Fibroblast of skin of scalp (primary cell): ENCODE measurements around the gene CENPS.
"Not testable (repeated sequence)": the region's sequence is repeated elsewhere in the genome, so short reads cannot be mapped to it uniquely, and the experiment has no call there.

Source experiments
- DNase-seq: peaks from one replicate; pipeline ENCODE4 v3.0.0-alpha.2; 2013

CENPS gene

DNA sequence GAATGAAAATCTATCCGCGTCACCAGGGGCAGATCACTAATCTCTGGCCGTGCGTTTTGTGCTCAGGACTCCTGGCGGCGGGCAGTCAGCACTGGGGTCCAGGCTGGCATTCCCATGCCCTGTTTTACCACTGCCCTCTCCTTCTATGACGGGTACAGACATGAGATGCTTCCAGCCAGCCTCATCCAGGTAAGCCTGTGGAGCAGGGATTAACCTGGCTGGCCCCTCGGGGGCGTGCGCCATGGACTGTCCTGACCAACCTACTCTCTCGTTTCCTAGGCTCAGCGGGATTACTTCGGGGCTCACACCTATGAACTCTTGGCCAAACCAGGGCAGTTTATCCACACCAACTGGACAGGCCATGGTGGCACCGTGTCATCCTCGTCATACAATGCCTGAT lies 10.9 kb upstream of the CENPS start:
- no peak for DNase-seq

- DNase-seq: no peak
Measured at GRCh38 chr1:10421637-10422036, 8.6 kb upstream of the CENPS start.

DNA sequence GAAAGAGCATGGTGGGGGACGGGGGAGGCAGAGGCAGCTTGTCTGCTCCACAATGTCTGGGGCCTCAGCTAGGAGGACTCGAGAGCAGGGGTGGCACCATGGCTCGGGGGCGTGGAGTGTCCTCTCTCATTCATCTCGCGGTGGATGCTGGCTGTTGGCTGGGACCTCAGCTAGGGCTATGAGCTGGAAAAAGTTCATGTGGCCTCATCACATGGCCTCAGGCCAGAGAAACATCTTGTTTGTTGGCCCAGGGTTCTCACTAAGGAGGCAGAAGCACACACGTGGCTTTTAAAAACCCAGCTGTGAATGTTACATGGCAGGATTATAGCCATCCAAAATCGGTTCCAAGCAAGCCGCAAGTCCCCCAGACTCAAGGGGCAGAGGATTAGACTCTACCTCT lies 6.2 kb upstream of the CENPS start:
- DNase-seq: peak; percentile 30

GRCh38 chr1:10424651-10425050 lies 5.6 kb upstream of the CENPS start:
- no peak for DNase-seq

DNA sequence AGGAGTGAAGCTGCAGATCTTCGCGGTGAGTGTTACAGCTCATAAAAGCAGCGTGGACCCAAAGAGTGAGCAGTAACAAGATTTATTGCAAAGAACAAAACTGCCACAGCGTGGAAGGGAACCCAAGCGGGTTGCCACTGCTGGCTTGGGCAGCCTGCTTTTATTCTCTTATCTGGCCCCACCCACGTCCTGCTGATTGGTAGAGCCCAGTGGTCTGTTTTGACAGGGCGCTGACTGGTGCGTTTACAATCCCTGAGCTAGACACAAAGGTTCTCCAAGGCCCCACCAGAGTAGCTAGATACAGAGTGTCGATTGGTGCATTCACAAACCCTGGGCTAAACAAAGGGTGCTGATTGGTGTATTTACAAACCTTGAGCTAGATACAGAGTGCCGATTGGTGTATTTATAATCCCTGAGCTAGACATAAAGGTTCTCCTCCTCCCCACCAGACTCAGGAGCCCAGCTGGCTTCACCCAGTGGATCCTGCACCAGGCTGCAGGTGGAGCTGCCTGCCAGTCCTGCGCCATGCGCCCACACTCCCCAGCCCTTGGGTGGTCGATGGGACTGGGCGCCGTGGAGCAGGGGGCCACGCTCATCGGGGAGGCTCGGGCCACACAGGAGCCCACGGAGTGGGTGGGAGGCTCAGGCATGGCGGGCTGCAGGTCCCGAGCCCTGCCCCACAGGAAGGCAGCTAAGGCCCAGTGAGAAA lies 4.3 kb upstream of the CENPS start:
- not testable (repeated sequence) for DNase-seq

DNA sequence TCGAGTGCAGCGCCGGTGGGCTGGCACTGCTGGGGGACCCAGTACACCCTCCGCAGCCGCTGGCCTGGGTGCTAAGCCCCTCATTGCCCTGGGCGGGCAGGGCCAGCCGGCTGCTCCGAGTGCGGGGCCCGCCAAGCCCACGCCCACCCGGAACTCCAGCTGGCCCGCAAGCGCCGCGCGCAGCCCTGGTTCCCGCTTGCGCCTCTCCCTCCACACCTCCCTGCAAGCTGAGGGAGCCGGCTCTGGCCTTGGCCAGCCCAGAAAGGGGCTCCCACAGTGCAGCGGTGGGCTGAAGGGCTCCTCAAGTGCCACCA lies 3.7 kb upstream of the CENPS start:
- not testable (repeated sequence) for DNase-seq

GRCh38 chr1:10428984-10429383 lies 1.2 kb upstream of the CENPS start:
- no peak for DNase-seq

GRCh38 chr1:10429868-10430215 lies 391 bp upstream of the CENPS start:
- no peak for DNase-seq

DNA sequence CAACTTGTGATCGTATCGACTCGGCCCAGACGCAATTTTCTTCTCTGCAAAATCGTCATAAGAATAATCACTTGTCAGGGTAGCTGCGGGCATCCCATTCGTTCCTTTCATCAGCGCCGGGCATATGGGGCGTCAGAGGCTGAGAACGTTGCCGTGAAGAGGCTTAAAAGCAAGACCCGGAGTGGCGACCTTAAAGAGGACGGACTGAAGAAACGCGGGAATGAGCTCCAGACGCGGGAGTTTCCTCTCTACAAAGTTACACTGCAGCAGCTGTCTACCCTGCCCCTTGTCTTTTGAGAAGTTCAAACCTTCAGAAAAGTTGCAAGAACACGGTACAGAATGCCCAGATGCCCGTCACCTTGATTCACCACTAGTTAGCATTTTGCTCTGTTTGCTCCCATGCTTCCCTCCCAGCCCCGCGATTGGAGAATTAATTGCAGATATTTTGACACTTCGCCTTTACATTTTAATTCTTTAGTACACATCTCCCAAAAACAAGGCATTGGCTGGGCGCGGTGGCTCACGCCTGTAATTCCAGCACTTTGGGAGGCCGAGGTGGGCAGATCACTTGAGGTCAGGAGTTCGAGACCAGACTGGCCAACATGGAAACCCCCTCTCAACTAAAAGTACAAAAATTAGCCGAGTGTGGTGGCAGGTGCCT lies 967 bp downstream of the CENPS start:
- DNase-seq: no peak

GRCh38 chr1:10432910-10433700 lies 2.9 kb downstream of the CENPS start:
- DNase-seq: no peak

DNA sequence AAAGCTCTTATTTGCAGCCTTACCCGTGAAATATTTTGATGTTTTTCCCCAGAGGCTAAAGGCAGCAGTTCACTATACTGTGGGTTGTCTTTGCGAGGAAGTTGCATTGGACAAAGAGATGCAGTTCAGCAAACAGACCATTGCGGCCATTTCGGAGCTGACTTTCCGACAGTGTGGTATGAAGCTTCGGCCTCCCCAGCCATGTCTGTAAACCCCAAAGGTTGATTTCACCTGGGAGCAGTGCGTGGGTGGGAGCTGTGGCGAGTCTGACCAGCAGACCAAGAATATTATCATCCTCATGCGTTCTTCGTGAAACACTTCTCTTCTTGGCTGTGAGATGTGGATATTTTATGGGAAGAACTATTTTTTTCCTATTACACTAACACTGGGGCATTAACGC lies 3.6 kb downstream of the CENPS start:
- DNase-seq: no peak

GRCh38 chr1:10434590-10434989 lies 4.4 kb downstream of the CENPS start:
- no peak for DNase-seq

DNA sequence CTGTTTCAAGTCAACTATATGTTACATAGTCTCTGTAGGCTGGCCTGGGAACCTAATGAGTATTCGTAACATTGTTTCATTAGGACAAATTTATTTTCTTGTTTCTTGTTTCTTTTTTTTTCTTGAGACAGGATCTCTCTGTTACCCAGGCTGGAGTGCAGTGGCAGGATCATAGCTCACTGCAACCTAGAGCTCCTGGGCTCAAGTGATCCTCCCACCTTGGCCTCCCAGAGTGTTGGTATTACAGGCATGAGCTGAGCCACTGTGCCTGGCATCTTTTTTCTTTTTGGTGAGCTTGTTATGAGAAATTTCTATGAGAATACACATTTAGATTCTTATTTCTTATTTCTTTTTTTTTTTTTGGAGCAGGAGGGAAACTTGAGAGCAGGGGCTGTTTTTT lies 6.8 kb downstream of the CENPS start:
- no peak for DNase-seq

DNA sequence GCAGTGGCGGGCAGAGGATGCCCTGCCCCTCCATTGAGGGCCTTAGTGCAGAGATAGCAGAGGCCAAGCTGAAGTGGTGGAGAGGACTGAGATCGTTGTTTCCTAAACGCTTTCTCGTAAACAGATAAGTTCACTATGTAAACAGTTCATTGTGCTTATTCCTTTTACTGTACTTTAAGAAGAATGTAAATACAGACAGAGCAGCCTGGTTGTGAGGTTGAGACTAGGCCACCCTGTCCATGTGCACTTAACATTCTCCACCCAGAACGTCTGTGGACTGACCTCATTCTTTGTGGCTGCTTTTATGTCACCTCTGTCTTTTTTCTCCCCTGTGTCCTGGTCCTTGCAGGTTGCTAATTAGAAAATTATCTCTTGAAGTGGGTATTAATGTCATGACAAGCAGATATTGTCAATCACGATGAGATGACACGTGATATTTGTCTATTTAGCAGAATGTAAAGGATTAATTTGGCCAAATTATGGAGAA lies 8.5 kb downstream of the CENPS start:
- DNase-seq: no peak

GRCh38 chr1:10440305-10440704 lies 10.1 kb downstream of the CENPS start:
- DNase-seq: no peak

DNA sequence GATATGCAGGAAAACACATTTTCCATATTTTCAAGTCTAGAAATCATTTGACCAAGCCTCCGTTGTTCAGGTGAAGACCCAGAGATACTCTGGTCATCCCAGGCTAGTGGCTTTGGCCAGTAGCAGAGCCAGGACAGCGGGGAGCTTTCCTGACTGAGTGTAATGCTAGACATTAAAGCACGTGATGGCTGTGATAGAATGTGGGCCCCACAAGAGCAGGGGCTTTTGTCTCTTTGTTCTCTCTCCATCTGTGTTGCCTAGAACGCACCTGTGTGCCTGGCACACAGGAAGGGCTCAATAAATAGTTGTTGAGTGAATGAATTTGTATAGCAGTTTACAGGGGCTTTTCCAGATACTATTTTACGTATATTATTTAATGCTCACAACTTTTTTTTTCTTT lies 10.6 kb downstream of the CENPS start:
- DNase-seq: no peak

- DNase-seq: no peak
Measured at GRCh38 chr1:10444248-10444647, 14.0 kb downstream of the CENPS start.

DNA sequence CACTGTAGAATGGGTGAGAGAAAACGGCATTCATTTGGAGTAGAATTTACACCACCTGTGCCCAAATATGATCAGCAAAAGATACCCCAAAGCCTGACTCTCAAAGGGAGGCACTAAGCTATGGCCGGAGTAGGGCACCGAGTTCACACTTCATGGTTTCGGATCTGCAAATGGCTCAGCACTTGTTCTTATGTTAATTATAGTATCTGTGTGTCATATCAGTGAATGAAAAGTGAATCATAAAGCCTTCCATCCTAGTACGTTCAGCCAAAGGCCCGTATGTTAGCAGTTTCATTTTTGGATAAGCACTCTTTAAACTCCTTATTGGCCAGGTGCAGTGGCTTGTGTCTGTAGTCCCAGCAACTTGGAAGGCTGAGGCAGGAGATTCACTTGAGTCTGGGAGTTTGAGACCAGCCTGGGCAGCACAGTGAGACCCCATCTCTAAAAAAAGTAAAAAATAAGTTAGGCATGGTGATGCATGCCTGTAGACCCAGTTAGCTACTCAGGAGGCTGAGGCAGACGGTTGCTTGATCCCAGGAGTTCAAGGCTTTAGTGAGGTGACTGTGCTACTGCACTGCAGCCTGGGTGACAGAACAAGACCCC lies 14.7 kb downstream of the CENPS start:
- no peak for DNase-seq

DNA sequence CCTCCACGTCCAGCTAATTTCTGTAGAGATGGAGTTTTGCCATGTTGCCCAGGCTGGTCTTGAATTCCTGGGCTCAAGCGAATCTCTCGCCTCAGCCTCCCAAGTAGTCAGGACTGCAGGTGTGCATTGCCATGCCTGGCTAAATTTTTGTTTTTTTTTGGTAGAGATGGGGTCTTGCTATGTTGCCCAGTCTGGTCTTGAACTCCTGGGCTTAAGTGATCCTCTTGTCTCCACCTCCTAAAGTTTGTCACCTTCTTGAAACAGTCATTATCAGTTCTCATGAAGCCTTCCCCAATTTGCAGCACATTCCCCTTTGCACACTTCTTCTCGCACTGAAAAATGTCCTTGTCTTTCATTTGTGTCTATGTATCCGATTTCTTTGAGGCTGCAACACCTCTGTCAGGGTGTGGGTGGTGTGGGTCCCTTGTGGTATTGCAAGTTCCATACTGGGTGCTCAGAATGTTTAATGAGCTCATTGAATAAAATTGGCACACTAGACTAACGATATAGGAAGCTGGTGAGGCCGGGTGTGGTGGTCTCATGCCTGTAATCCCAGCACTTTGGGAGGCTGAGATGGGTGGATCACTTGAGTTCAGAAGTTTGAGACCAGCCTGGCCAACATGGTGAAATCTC lies 16.7 kb downstream of the CENPS start:
- DNase-seq: no peak

GRCh38 chr1:10449751-10450150 lies 19.5 kb downstream of the CENPS start, which contains the start of gene CORT:
Gene CORT, plus strand, starts transcription at chr1:10450031. Its CDS starts 193 bp downstream, at chr1:10450224.
- no peak for DNase-seq

DNA sequence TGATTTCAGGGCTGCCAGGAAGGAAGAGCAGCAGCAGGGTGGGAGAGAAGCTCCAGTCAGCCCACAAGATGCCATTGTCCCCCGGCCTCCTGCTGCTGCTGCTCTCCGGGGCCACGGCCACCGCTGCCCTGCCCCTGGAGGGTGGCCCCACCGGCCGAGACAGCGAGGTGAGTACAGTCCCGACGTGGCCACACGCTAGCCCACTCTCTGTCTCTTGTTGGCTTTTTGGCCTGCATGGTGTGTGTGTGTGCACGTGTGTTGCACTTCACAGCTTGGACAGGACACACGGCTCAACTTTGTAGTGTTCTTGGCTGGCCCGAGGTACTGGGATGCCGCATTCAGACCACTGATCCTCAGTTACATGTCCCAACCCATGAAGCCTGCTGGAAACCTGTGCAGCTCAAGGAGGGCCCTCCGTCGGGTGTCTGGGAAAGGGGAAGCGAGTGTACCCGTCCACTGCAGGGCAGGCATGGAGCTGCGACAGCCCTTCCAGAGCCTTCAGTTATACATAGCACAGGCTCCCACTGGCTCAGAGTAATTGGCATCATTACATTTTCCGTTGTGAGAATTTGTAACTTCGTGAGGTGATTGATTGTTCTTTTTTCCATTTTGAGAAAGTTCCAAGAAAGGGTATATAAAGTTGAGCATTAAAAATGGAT lies 20.1 kb downstream of the CENPS start:
- DNase-seq: no peak

DNA sequence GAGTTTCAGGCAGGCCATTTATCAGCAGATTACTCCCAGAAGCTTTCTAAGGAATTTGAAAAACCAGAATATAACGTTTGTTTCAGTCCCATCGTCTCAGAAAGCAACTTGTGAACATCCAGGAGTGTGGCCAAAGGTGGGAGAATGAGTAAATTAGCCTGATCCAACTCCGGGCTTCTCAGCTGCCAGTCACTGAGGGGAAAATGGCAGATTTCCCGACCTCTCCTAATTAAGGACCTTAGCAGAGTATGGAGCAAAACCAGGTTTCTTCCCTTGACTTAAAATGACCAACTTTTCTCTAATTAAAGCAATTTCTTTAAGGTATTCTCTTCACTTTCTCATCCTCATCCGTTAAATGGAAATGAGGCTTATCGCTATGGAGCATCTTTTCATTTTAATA lies 20.6 kb downstream of the CENPS start:
- DNase-seq: no peak
